GM18951 (cell line): ENCODE data around the gene PHF13.
"Not testable (repeated sequence)": the region's sequence is repeated elsewhere in the genome, so short reads cannot be mapped to it uniquely, and the experiment has no call there.

ENCODE experiments used
- POLR2A ChIP-seq: IDR thresholded peaks from 4 replicates; pipeline ENCODE4 v1.6.1; 2011; ENCODE audit warnings: mild to moderate bottlenecking; ENCODE audit not compliant: insufficient read length, insufficient read depth; ENCODE audit errors: extremely low read depth
- in situ Hi-C: fragments of 300-500 bp; cut with MboI; formaldehyde crosslinking; loops from one replicate; pipeline ENCODE4 v1.12.0; 2022; ENCODE audit warnings: low sequenced_read_pairs, mixed read lengths, inconsistent platforms; ENCODE audit not compliant: unreplicated experiment

Gene PHF13

GRCh38 chr1:6632588-6633514 lies 19.3 kb downstream of the PHF13 start:
- in situ Hi-C loops, result loop anchor here (10.0 kb wide), 1 partner anchor 138 kb away; the partner anchor contains the start of gene PLEKHG5
- TF ChIP-seq POLR2A, result no peak

DNA sequence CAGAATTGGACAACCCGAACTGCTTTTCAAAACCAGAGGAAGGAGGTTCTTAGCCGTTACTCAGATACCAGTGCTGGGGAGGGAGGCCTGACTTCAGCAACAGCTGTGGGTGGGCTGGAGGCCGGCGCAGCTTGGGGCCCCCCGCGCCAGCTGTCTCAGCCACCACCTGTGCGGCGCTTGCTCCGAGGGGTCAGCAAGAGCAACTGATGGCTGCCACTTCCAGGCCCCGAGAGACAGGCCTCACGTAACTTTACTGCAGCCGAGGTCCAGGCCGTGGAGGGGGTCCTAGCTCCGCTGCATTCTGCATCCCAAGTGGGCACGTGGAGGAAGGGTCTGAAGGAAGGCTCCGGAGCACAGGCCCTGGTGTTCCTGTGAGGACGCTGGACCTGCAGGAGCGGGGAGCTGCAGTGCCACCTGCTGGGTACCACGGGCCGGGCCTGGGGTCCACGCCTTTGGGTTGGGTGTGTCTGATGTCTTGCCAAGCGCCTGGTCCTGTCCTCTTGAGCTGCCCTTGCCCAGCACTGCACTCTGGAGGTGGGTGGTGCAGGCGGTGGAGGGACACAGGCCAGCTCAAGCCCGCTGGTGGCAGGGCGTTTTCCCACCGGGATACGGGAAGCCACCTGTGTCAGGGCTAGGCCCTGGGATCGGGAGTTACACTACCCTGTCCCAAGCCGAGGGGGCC lies 21.0 kb downstream of the PHF13 start:
- no peak for TF ChIP-seq POLR2A
- in situ Hi-C loops, result loop anchor here (10.0 kb wide), 1 partner anchor 140 kb away; the partner anchor contains the start of gene PLEKHG5

- TF ChIP-seq POLR2A, result no peak
- in situ Hi-C loops, result loop anchor here (10.0 kb wide), 1 partner anchor 141 kb away; the partner anchor contains the start of gene PLEKHG5
Measured at GRCh38 chr1:6635161-6635909, 21.8 kb downstream of the PHF13 start.

GRCh38 chr1:6635910-6636760 lies 22.6 kb downstream of the PHF13 start:
- in situ Hi-C loops, result loop anchor here (10.0 kb wide), 1 partner anchor 141 kb away; the partner anchor contains the start of gene PLEKHG5
- TF ChIP-seq POLR2A, result no peak

- in situ Hi-C loops, result loop anchor here (10.0 kb wide), 1 partner anchor 142 kb away; the partner anchor contains the start of gene PLEKHG5
Measured at GRCh38 chr1:6636778-6637177, 23.2 kb downstream of the PHF13 start.

DNA sequence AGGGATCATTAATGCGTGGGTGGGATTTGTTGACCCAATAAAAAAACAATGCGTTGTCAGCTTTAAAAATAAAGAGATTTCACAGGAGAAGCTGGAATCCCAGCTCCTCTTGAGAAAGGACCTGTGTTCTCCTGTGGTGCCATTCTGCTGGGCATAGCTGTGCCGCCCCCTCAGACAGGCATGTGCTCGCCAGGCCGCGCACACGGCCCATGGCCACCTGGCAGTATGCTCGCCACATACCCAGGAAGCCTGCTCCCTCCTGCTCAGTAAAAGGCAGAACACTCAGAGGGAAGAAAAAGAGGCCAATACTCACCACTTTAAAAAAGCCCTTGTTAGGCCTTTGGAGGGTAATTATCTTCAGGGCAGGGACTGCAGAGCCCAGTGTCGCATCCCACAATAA lies 24.2 kb downstream of the PHF13 start:
- TF ChIP-seq POLR2A, result no peak
- in situ Hi-C loops, result loop anchor here (10.0 kb wide), 1 partner anchor 143 kb away; the partner anchor contains the start of gene PLEKHG5

DNA sequence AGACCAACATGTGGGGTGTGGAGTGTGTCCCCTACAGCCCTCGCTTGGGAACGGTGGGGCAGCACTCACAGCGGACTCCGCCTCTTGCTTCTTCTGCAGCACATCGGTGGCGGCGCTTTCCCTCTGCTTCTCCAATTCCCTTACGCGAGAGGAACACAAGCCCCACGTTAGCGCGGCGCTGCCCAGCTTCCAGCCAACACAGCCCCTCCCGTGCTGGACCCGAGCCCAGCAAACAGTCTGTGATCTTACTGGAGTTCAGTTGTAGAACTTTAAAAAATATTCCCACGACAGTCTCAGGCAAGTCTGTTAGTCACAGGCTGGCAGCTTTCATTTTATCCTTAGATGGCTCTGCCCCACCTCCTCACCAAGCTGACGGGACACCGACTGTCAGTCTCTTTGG lies 24.7 kb downstream of the PHF13 start:
- in situ Hi-C loops, result loop anchor here (10.0 kb wide), 1 partner anchor 143 kb away; the partner anchor contains the start of gene PLEKHG5
- TF ChIP-seq POLR2A, result no peak

- in situ Hi-C loops, result not testable (repeated sequence)
Measured at GRCh38 chr1:6640867-6641266, 27.3 kb downstream of the PHF13 start.

DNA sequence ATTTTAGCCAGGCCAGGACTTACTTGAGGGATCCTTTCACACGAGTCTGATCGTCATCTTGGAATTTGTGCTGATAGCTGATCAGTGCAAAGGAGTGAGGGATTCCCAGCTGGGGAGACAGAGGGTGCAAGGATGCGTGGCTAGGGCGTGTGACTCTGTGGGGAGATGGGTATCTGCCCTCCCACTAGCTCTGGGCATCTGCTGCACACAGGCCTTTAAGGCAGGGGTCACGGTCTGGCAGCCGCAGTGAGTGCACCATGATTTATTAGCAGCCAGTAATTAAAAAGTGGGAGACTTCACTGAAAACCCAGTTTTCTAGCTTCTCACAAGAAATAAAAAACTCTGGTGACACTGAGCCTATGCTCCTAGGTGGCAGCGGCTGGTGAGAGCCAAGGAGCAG lies 31.5 kb downstream of the PHF13 start:
- in situ Hi-C loops, result no loop called here

GRCh38 chr1:6646499-6647148 lies 33.1 kb downstream of the PHF13 start:
- in situ Hi-C loops, result no loop called here
- no peak for TF ChIP-seq POLR2A

More for the DNA sequence above, 31.5 kb downstream of the PHF13 start:
- TF ChIP-seq POLR2A, result no peak

GRCh38 chr1:6648556-6648955 lies 35.0 kb downstream of the PHF13 start:
- TF ChIP-seq POLR2A, result no peak
- in situ Hi-C loops, result no loop called here

GRCh38 chr1:6651909-6652308 lies 38.4 kb downstream of the PHF13 start:
- in situ Hi-C loops, result no loop called here
- no peak for TF ChIP-seq POLR2A
